Measurements from ENCODE around the gene HOOK2.

DNA sequence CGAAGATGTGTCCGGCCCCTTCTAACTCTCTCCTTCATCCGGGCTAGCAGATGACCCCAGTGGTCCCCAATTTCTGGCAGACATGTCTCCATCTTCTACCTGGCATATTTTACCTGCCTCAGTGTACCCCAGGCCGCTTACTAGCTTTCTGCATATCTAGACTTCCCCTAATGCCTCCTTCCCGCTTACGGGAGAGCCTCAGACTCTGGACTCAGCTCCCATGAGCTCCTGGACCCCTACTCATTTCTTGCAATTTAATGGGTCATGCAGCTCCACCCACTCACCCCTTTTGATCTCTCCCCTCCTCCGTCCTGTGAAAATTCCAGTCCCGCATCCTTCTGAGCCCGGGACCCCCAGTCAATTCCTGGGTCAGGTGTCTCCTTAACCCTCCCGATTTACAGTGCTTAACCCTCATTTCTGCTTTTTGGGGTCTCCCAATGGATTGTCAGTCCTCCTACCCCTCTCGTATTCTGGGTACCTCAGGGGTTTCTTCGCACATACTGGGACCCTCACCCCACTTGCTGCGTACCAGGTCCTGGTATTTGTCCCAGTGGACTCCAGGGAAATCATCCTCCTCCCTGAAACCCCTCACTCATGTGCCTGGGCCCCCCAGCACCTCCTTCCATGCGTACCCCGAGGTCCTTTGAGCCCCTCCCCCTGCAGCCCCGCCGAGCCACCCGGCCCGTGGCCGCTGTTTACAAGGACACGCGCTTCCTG, 15.4 kb upstream of the HOOK2 start:
- TF ChIP-seq, protein P1, sequence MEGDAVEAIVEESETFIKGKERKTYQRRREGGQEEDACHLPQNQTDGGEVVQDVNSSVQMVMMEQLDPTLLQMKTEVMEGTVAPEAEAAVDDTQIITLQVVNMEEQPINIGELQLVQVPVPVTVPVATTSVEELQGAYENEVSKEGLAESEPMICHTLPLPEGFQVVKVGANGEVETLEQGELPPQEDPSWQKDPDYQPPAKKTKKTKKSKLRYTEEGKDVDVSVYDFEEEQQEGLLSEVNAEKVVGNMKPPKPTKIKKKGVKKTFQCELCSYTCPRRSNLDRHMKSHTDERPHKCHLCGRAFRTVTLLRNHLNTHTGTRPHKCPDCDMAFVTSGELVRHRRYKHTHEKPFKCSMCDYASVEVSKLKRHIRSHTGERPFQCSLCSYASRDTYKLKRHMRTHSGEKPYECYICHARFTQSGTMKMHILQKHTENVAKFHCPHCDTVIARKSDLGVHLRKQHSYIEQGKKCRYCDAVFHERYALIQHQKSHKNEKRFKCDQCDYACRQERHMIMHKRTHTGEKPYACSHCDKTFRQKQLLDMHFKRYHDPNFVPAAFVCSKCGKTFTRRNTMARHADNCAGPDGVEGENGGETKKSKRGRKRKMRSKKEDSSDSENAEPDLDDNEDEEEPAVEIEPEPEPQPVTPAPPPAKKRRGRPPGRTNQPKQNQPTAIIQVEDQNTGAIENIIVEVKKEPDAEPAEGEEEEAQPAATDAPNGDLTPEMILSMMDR (IDR thresholded peaks at IDR 0.05 in 8 of 11, conservative IDR thresholded peaks at IDR 0.05 in 3 of 11), result no peak
- TF ChIP-seq POLR2A (IDR thresholded peaks at IDR 0.05), result no peak
- no peak for TF ChIP-seq POLR2AphosphoS5 (IDR thresholded peaks at IDR 0.05)

Data from spleen (tissue), 7 donors.